ENCODE results near the gene LMO2.
A peak's percentile ranks its signal among the peaks of the same experiment; 100 is the strongest.

Gene LMO2

DNA sequence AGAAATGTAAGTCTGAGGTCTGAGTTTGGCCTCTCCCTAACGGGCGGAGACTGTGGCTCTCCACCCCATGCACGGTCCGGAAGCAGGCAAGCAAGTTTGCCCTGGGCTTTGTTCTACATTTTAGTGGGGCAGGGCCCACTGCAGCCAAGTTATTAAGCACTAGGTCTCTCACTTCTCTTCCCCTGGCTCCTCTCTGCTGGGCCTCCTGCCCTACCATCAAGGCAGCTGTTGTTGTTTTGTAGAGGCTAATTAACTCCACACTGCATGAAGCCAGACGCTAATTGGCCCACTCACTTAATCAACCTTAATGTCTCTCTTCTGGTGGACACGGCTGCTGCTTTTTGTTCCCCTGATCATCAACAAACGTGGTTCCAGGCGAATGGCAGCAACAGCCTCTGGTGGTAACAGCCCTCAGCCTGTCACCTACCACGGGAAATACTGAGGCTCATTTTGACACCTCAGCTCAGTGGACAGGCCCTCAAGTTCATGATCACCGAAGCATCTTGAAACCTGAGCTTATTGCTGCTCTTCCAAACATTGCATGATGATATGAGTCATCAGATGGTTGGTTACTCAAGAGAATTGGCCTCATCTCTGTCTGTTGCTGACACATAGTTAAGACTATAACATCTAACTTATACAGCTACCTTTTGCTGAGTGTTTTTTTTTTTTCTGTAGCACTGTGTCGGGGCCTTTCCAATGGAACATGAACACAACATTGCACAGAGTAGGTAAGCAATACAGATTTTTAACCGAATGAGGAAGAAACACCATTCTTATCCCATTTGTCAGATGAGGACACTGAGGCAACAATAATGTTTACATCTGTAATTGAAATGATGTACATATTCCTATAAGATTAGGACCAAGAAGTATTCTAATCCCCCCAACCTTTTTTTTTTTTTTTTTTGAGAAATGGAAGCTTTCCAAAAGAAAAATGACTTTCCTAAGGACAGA is 20.8 kb upstream of the LMO2 start:
- no peak overlapping the region for H3K4me3 ChIP-seq (ENCODE audit: low read length)
- H3K4me1 ChIP-seq (ENCODE audit: control insufficient read depth, insufficient read depth, low read length) = peaks cover 22% of the 10 kb centered on the region
- H3K36me3 ChIP-seq (ENCODE audit: control insufficient read depth, insufficient read depth, low read length, severe bottlenecking) = no peaks in the 10 kb centered on the region
- DNase-seq (ENCODE audit: low read depth) = peak; percentile 85
- peaks cover 38% of the 10 kb centered on the region for H3K27me3 ChIP-seq (replicated peaks; ENCODE audit: control insufficient read depth, insufficient read depth, low read length)
- peaks cover 7% of the 10 kb centered on the region for H3K9me3 ChIP-seq (ENCODE audit: control insufficient read depth, low read length)
- no peak overlapping the region for H3K9ac ChIP-seq (ENCODE audit: low read length)

DNA sequence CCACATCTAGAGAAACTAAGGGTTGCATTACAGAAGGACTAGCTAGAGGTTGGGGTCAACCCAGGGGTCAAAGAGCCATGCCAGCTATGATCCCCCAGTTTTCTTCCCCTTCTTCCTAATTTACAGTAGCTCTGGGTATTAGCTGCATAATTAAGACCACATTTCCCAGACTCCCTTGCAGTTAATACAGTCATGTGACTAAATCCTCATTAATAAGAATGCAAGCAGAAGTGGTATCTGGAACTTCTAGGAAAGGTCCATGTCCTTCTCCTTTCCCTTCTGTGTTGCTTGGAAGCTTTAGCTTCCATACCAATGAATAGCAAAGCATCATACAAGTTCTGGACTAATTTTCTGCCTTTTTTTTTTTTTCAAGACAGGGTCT is 19.1 kb upstream of the LMO2 start:
- Histone ChIP-seq H3K4me1 (ENCODE audit: control insufficient read depth, insufficient read depth, low read length) (peaks cover 22% of the 10 kb centered on the region), H3K4me3 (ENCODE audit: low read length) (no peak overlapping the region), H3K27me3 (replicated peaks; ENCODE audit: control insufficient read depth, insufficient read depth, low read length) (peaks cover 38% of the 10 kb centered on the region), H3K9ac (ENCODE audit: low read length) (no peak overlapping the region), H3K9me3 (ENCODE audit: control insufficient read depth, low read length) (peaks cover 7% of the 10 kb centered on the region), H3K36me3 (ENCODE audit: control insufficient read depth, insufficient read depth, low read length, severe bottlenecking) (no peaks in the 10 kb centered on the region)
- DNase-seq (ENCODE audit: low read depth) = no peak

DNA sequence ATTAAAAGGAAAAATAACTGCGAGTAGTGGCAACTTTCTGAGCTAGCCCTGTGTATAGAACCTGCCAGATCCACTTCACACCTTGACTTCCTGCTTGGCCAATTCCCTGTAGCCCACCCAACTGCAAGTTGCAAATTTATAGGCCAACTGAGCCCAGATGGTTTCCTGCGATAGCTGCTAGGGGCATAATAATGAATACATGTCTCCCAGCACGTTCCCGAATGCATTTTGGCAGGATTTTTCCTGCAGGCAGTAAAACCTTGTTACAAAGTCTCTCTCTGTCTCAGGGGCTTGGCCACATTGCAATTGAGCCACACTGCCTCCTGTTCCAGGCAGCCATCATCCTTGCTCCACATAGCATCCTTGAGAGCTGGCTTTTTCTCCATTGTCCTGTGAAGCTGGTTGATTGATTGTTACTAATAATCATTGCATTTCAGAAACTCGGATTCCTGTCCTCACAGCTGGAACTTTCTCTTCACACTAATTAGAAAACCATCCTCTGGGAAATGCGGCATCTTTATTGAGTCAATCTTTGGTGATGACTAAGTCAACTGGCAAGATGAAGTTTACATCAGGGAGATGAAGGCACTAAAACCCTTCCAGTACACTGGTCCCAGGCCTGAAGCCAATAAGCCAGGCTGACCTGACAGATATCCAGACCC is 18.6 kb upstream of the LMO2 start:
- no peak for DNase-seq (ENCODE audit: low read depth)
- Histone ChIP-seq H3K27me3 (replicated peaks; ENCODE audit: control insufficient read depth, insufficient read depth, low read length) (peaks cover 38% of the 10 kb centered on the region), H3K9ac (ENCODE audit: low read length) (no peak overlapping the region), H3K4me1 (ENCODE audit: control insufficient read depth, insufficient read depth, low read length) (peaks cover 22% of the 10 kb centered on the region), H3K9me3 (ENCODE audit: control insufficient read depth, low read length) (peaks cover 7% of the 10 kb centered on the region), H3K4me3 (ENCODE audit: low read length) (no peak overlapping the region), H3K36me3 (ENCODE audit: control insufficient read depth, insufficient read depth, low read length, severe bottlenecking) (no peaks in the 10 kb centered on the region)

DNA sequence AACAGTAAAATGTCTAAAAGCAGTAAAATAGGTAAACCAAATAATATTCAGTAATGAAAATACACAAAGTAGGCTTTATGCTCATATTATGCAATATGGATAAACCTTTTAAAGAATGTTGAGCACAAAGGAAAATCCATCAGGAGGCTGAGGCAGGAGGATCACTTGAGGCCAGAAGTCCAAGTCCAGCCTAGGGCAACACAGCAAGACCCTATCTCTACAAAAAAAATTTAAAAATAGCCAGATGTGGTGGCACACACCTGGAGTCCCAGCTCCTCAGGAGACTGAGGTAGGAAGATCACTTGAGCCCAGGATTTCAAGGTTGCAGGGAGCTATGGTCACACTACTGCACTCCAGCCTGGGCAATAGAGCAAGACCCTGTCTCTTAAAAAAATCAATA is 17.7 kb upstream of the LMO2 start:
- Histone ChIP-seq H3K4me3 (ENCODE audit: low read length) (no peak overlapping the region), H3K27me3 (replicated peaks; ENCODE audit: control insufficient read depth, insufficient read depth, low read length) (peaks cover 39% of the 10 kb centered on the region), H3K36me3 (ENCODE audit: control insufficient read depth, insufficient read depth, low read length, severe bottlenecking) (no peaks in the 10 kb centered on the region), H3K9ac (ENCODE audit: low read length) (no peak overlapping the region), H3K4me1 (ENCODE audit: control insufficient read depth, insufficient read depth, low read length) (peaks cover 22% of the 10 kb centered on the region), H3K9me3 (ENCODE audit: control insufficient read depth, low read length) (peaks cover 7% of the 10 kb centered on the region)
- no peak for DNase-seq (ENCODE audit: low read depth)

DNA sequence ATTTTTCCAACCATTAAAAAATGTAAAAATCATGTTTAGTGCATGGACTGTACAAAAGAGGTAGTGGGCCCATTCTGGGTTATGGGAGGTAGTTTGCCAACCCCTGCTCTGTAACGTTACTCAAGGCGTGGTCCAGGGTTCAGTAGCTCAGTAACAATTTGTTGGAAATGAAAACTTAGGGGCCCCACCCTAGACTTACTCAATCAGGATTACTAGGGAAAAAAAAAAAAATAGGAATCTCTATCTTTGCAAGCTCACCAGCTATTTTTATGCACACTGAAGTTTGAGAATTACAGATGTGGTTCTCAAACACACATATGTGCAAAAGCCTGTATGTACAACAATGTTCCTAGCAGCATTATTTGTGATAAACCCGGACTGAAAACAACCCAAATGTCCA is 17.3 kb upstream of the LMO2 start:
- Histone ChIP-seq H3K4me3 (ENCODE audit: low read length) (no peak overlapping the region), H3K9me3 (ENCODE audit: control insufficient read depth, low read length) (peaks cover 5% of the 10 kb centered on the region), H3K27me3 (replicated peaks; ENCODE audit: control insufficient read depth, insufficient read depth, low read length) (peaks cover 39% of the 10 kb centered on the region), H3K9ac (ENCODE audit: low read length) (no peak overlapping the region), H3K36me3 (ENCODE audit: control insufficient read depth, insufficient read depth, low read length, severe bottlenecking) (no peaks in the 10 kb centered on the region), H3K4me1 (ENCODE audit: control insufficient read depth, insufficient read depth, low read length) (peaks cover 22% of the 10 kb centered on the region)
- no peak for DNase-seq (ENCODE audit: low read depth)

DNA sequence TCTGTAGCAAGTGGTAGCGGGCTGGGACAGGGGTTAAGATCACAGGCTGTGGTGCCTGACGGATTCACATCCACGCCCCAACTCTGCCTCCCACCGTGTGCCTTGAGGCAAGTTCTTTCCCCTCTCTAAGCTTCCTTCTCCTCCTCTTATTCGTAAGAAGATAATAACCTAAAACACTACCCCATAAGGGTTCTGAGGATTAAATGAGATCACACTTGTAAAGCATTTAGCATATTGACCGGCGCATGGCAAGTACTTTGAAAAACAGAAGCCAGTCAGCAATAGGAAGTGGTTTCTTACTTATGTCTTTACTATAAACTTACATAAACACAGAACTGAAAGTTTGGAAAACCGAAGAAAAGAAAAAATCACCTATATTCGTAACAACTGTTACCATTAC is 15.5 kb upstream of the LMO2 start:
- Histone ChIP-seq H3K9ac (ENCODE audit: low read length) (no peak overlapping the region), H3K9me3 (ENCODE audit: control insufficient read depth, low read length) (no peaks in the 10 kb centered on the region), H3K4me1 (ENCODE audit: control insufficient read depth, insufficient read depth, low read length) (peaks cover 15% of the 10 kb centered on the region), H3K36me3 (ENCODE audit: control insufficient read depth, insufficient read depth, low read length, severe bottlenecking) (no peaks in the 10 kb centered on the region), H3K27me3 (replicated peaks; ENCODE audit: control insufficient read depth, insufficient read depth, low read length) (peaks cover 47% of the 10 kb centered on the region), H3K4me3 (ENCODE audit: low read length) (no peak overlapping the region)
- no peak for DNase-seq (ENCODE audit: low read depth)

DNA sequence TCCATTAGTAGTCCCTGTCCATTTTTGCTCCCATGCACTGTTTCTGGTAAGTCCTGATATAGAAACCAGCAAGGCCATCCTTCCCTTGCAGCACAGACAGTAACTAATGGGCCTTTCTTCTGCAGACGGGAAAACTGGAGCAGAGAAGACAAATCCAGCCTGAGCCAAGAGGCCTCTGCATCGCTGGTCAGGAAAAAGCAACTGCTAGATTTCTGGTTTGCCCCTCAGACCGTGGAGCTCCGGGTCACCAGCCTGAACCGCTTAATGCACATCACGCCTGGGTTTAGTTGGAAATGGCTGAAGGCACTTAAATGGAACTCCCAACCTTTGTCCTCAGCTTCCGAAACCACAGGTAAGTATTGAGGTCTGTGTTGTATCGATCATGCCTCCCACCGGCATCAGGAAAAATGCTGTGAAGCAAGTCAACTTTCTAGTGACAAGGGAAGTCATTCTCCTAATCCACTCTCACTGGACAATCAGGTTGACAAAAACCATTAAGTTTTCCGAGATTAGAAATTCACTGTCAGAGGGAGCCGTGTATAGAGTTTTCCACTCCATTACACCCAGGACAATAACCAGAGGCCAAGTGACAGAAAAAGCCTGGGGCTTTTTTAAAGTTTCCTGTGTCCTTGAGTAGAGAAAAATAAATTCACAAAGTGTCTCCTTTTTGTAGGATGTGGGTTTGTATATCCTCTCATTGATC is 14.8 kb upstream of the LMO2 start:
- Histone ChIP-seq H3K36me3 (ENCODE audit: control insufficient read depth, insufficient read depth, low read length, severe bottlenecking) (no peaks in the 10 kb centered on the region), H3K4me1 (ENCODE audit: control insufficient read depth, insufficient read depth, low read length) (peaks cover 14% of the 10 kb centered on the region), H3K9me3 (ENCODE audit: control insufficient read depth, low read length) (no peaks in the 10 kb centered on the region), H3K9ac (ENCODE audit: low read length) (no peak overlapping the region), H3K4me3 (ENCODE audit: low read length) (no peak overlapping the region), H3K27me3 (replicated peaks; ENCODE audit: control insufficient read depth, insufficient read depth, low read length) (peaks cover 51% of the 10 kb centered on the region)
- no peak for DNase-seq (ENCODE audit: low read depth)

DNA sequence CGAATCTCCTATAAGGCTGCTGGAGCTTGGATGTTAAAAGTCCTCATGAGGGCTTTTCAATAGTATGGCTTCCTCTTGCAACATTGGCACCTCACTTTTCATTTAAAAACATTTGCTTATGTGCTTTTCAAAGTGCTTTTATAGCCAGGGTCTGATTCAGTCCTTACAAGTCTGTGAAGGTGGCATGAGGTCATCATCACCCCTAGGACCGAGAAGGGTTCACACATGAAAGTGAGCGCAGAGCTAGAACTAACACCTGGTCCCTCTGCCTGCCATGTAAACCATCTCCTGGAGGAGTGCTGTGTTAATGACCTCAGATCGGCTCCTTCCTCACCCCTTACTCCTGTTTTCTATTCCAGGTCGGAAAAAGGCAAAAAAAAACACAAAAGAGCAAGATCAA is 12.2 kb upstream of the LMO2 start:
- H3K9me3 ChIP-seq (ENCODE audit: control insufficient read depth, low read length) = no peaks in the 10 kb centered on the region
- H3K4me1 ChIP-seq (ENCODE audit: control insufficient read depth, insufficient read depth, low read length) = peaks cover 11% of the 10 kb centered on the region
- no peak overlapping the region for H3K4me3 ChIP-seq (ENCODE audit: low read length)
- H3K27me3 ChIP-seq (replicated peaks; ENCODE audit: control insufficient read depth, insufficient read depth, low read length) = peaks cover 65% of the 10 kb centered on the region
- no peak overlapping the region for H3K9ac ChIP-seq (ENCODE audit: low read length)
- H3K36me3 ChIP-seq (ENCODE audit: control insufficient read depth, insufficient read depth, low read length, severe bottlenecking) = no peaks in the 10 kb centered on the region
- no peak for DNase-seq (ENCODE audit: low read depth)

DNA sequence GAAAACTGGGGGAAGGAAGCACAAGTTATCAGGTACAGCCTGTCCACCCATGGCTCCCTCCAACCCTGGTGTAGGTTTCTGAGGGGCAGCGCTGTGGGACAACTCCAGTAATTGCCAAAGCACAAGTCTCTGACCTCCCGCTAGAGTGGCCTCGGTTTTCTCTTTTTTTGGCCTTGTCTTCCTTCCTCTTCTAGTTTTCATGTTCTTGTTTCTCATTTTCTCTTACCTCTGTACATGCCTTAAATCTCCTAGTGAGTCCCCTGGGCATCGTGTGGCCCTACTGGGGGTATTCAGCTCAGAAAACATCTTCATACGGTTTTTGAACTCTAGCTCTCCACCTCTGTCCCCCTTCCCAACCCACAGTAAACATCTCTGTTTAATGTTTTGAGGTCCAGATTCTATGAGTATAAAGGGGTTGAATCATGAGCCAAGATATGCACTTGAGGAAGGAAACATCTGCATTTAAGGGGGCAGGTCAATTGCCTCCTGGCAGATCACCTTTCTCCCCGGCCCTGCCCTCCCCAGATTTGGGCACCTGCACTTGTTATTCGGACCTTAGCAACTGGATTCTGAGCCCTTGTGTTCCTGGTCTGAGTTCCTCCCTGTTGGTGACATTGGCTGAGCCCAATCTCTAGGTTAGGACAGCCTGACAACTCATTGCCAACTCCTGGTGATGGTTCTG is 8.4 kb upstream of the LMO2 start:
- Histone ChIP-seq H3K27me3 (replicated peaks; ENCODE audit: control insufficient read depth, insufficient read depth, low read length) (peaks cover 49% of the 10 kb centered on the region), H3K9ac (ENCODE audit: low read length) (no peak overlapping the region), H3K36me3 (ENCODE audit: control insufficient read depth, insufficient read depth, low read length, severe bottlenecking) (no peaks in the 10 kb centered on the region), H3K4me3 (ENCODE audit: low read length) (no peak overlapping the region), H3K9me3 (ENCODE audit: control insufficient read depth, low read length) (no peaks in the 10 kb centered on the region), H3K4me1 (ENCODE audit: control insufficient read depth, insufficient read depth, low read length) (peaks cover 15% of the 10 kb centered on the region)
- no peak for DNase-seq (ENCODE audit: low read depth)

DNA sequence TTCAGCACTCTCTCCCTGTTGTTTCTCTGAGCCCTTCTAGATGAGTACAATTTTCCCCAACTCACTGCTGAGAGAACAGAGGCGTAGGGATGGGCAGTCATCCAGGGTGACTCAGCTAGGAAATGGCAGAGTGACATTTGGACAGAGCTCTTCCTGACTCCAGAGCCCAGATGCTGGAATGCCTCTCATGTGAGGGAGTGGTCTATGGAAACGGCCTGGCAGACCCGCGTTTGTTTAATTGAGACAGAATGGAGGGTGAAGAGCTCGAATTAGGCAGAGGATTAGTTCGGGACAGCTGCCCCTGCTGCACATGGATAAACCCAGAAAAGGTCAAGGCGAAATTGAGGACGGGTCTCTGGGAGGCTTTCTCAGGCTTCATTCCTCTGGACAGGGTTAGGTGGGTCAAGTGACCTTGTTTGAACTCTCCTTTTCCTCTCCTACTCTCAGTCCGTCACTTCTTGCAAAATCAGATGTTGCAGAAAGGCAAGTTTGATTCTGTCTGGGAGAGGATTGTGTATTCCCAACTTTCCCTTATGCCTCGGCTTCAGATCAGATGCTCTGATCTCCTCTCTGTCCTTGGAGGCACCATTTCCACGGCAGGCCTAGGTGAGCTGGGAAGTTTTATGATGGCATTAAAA is 7.6 kb upstream of the LMO2 start:
- no peaks in the 10 kb centered on the region for H3K9me3 ChIP-seq (ENCODE audit: control insufficient read depth, low read length)
- DNase-seq (ENCODE audit: low read depth) = peak; percentile 80
- H3K4me1 ChIP-seq (ENCODE audit: control insufficient read depth, insufficient read depth, low read length) = peaks cover 15% of the 10 kb centered on the region
- H3K36me3 ChIP-seq (ENCODE audit: control insufficient read depth, insufficient read depth, low read length, severe bottlenecking) = no peaks in the 10 kb centered on the region
- H3K9ac ChIP-seq (ENCODE audit: low read length) = no peak overlapping the region
- H3K27me3 ChIP-seq (replicated peaks; ENCODE audit: control insufficient read depth, insufficient read depth, low read length) = peaks cover 47% of the 10 kb centered on the region
- peak overlapping the region; percentile 18 for H3K4me3 ChIP-seq (ENCODE audit: low read length)
